Measurements from ENCODE around the gene ECHS1.
"Not testable (repeated sequence)": the region's sequence is repeated elsewhere in the genome, so short reads cannot be mapped to it uniquely, and the experiment has no call there.

The ECHS1 gene

GRCh38 chr10:133373174-133374090 lies at the start of gene ECHS1:
Gene ECHS1 (minus strand): TSS chr10:133373354. CDS start chr10:133373333, 21 bp downstream.
- DNase-seq (ENCODE audit: low read depth), result peak; percentile 46

DNA sequence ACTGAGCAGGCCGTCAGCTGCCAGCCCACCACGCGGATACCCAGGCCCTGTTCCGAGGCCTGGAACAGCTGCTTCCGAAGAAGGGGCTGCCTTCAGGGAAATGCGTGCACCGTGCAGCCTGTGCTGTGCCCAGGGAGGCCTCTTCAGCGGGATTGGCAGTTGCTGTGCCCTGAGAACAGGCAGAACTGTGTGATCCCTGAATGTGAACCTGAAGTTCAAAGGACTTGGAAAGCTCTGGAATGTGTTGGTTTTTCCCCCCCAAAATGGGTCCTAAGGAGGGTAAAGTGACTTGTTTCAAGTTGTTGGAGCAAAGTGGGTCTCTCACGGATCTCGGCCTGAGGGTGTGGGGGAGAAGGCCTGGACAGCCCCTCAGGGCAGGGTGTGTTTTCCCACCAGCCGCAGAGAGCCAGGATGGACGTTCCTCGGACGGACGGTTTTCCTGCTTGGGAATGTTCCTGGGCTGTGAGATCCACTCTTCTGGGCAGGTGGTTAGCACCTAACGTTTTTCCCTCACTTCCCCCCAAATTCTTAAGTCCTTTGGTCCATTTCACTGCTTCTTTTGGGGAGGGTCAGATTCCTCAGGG lies 49.2 kb upstream of the ECHS1 start:
- no peak for DNase-seq (ENCODE audit: low read depth)

DNA sequence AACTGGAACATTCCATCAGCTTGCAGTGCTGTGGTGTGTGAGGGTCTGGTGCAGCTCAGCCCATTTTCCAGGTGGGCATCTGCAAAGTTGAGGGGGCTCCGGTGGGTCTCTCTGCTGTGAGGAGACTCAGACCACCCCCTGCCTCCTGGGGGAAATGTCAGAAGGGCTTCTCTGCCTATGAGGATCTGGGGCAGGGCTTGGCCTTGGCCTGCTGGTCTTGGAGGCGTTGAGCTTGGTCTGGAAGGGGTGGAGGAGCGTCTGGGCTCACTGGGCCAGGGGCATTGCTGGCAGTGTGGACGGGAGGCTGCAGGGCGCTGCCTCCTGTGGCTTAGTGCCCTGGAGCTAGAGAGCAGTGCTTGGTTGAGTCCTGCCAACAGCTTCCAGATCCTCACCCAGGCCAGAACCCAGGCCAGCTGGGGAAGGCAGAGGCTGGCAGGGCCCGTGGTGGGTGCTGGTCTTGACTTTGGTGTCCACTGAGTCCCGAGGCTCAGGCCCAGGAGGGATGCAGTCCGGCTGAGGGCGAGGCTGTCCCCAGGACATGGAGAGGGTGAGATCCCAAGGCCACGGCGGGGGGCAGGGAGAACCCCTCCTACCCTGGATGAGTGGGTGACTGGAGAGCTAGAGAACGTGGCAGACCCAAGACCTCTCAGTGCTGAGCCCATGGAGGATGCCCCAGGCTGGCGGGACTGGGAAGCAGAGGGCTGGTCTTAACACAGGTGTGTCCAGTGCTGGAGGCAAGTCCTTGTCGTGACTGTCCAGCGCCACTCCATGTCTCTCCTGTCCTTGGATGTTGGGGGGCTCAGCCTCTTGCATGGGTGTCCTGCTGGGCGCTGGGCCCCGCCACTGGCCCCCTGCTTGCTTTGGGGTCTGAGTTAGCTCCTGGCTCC lies 48.4 kb upstream of the ECHS1 start:
- DNase-seq (ENCODE audit: low read depth), result no peak

GRCh38 chr10:133420579-133420978 lies 47.4 kb upstream of the ECHS1 start:
- DNase-seq (ENCODE audit: low read depth), result no peak

GRCh38 chr10:133420028-133420427 lies 46.9 kb upstream of the ECHS1 start:
- no peak for DNase-seq (ENCODE audit: low read depth)

DNA sequence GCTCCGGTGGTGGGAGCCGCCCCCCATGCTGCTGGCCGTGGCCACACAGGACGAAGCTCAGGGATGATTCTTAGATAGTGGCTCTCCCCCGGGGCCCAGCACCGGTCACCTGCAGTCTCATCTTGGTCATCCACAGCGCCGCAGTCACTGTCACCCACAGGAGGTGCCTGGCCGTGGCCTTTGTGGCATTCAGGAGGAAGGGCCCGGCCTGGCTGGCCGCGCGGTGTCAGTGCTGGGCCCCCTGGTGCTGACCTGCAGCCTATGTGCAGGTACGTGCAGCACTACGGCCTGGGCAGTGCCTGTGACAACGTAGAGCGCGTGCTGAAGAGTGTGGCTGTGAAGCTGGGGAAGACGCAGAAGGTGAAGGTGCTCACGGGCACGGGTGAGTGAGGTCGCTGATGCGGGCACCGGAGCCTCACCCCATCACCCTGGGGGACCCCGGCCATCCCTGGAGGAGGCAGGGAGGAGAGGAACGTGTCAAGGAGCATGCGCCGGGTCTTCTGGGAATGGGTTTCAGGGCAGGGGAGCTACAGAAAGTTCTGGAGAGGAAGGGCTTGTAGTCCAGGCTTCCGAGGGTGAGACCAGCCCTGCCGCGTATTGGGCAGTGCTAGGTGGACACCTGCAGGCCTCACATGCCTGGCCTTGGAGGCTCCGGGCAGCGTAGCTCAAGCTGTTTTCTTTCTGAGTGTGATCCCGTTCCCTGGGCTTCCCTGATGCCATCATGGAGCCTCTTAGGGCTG lies 46.2 kb upstream of the ECHS1 start:
- DNase-seq (ENCODE audit: low read depth), result no peak

DNA sequence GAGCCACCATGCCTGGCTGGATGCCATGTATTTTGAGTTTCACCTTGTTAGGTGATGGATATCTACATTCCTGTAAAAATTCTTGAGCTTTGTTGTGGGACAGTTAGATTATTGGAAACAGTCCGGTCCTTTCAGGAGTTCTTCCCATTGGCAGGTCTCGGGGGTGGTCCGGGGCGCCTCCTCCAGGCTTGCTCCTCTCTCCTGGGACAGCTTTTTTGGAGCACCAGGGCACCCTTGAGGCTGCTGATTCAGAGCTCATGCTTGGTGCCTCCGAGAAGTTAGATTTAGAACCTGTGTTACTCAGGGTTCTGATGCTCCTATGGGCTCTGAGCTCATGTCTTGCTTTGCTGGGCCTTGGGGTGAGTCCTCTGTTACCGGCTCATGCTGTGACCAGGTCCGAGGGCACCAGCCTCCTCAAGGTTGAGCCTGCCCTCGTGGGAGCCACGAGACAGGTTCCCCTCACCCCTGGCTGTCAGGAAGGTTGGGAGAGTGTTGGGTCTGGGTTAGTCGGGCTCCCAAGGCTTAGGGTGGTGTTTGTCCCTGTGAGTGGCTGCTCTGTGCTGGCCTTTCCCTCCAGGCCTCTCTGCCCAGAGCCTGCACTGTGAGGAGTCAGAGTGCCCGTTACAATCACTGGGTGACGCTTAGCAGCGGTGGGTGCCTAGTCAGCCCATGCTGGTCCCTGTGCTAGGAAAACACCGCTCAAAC lies 45.3 kb upstream of the ECHS1 start:
- DNase-seq (ENCODE audit: low read depth), result no peak

DNA sequence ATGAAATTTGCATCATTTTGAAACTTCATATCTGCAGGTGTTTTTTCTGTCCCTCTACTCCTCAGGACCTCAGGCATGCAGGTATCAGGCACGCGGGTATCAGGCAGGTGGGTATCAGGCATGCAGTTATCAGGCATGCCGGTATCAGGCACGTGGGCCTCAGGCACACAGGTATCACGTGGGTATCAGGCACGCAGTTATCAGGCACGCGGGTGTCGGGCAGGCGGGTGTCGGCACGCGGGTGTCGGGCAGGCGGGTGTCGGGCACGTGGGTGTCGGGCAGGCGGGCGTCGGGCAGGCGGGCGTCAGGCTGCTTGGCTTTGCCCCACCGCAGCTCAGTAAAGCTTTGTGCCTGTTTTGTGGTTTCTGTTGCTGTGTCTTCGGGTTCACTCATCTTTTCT lies 42.6 kb upstream of the ECHS1 start:
- DNase-seq (ENCODE audit: low read depth), result no peak

GRCh38 chr10:133414401-133414800 lies 41.2 kb upstream of the ECHS1 start:
- not testable (repeated sequence) for DNase-seq (ENCODE audit: low read depth)

GRCh38 chr10:133412381-133412711 lies 39.2 kb upstream of the ECHS1 start:
- DNase-seq (ENCODE audit: low read depth), result no peak

DNA sequence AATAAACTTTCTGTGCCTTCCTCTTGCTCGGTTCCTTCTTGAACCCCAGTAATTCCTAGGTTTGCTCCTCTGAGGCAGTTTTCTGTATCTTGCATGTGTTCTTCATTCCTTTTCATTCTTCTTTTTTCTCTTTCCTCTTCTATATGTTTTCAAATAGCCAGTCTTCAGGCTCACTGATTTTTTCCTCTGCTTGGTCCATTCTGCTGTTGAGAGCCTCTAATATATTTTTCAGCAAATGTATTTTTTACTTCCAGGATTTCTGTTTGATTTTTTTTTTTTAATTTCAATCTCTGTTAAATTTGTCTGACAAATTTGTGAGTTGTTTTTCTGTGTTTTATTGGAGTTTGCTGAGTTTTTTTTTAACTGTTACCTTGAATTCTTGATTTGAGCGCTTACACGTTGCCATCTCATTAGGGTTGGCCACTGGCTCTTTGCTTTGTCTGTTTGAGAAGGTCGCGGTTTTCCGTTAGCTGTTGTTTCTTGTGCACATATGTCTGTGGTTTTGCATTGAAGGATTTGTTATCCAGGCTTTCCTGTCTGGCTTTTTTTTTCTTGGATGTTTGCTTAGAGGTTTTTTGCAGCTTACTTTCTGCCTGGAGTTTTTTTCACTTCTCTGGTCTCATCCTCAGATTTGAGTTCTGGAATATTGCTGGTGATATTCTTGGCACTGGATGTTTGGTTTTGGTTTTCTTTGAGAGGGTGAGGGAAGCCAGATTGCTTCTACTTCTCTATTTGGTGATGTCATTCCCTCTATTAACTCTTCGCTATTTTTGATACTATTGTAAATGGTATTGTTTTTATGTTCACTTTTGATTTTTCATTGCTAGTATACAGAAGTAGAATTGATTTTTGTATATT lies 38.6 kb upstream of the ECHS1 start:
- DNase-seq (ENCODE audit: low read depth), result no peak

- no peak for DNase-seq (ENCODE audit: low read depth)
Measured at GRCh38 chr10:133405844-133406527, 32.8 kb upstream of the ECHS1 start.

- DNase-seq (ENCODE audit: low read depth), result no peak
Measured at GRCh38 chr10:133405272-133405671, 32.1 kb upstream of the ECHS1 start.

DNA sequence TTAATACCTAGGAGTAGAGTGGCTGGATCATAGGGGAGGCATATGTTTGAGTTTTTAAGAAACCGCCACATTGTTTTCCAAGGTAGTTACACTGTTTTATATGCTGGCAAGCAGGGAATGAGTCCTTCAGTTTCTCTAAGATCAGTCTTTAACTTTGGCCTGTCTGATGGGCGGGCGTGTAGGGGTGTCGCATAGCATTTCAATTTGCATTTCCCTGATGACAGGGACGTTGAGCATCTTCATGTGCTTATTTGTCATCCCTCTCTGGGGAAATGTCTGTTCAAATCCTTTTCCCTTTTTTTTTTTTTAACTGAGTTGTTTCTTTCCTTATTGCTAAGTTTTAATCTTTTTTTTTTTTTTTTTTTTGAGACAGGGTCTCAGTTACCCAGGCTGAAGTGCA lies 30.6 kb upstream of the ECHS1 start:
- DNase-seq (ENCODE audit: low read depth), result no peak

DNA sequence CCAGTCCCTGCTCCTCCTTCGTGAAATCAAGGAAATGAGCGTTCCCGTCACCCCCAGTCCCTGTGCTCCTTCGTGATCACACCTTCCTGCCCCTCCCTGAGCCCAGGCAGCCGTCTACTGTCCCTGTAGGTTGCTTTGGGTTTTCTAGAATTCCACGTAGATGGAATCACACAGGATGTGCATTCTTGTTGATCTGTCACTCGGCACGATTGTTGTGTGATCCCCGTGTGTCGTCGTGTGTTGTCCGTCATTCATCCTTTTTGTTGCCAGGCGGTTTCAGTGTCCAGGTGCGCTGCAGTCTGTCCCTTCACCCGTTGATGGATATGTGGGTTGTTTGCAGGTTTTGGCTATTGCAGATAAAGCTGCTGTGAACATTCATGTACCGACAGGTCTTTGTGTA lies 30.2 kb upstream of the ECHS1 start:
- DNase-seq (ENCODE audit: low read depth), result no peak

DNA sequence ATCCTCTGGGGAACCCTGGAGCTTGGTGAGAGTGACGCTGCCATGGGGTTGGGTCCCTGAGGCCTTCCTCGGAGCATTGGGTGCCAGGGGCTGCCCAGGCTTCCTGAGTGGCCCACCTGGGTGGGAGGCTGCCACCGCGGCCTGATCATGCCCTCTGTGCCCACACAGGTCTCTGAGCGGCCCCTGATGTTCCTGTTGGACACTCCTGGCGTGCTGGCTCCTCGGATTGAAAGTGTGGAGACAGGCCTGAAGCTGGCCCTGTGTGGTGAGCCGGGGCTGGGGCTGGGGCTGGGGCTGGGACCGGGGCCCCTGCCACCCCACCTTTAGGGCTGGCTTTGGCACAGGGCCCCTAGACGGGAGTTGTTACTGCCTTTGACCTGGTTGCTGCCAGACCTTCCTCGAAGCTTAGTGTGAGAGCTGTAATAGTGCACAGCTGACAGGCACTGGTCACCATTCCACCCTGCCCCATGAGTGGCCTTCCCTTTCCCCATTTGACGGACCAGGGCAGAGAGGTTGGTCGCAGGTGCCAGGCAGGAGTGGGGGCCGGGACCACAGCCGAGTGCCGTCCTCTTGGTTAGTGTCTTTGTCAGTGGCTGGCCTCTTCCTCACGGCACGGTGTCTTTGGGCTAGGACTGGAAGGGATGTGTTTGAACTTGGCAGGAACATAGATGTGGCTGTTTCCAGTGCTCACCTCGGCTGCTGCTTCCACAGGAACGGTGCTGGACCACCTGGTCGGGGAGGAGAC lies 29.0 kb upstream of the ECHS1 start:
- DNase-seq (ENCODE audit: low read depth), result no peak

DNA sequence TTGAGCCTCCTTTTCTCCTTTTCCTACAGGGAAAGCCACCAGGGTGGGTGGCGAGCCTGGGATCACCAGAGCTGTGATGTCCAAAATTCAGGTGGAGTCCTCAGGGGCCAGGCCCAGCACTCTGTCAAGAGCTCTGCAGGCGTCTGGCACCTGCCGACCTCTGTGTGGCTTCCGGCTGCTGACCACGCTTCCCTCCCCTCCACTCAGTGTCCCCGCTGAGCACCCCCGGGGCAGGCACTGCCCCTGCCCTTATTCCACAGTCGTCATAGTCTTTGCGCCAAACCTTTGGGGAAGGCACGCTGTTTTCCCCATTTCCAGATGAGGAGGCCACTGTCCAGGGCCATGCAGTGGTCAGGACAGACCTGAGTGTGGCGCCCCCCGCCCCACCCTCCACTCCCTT lies 28.3 kb upstream of the ECHS1 start:
- DNase-seq (ENCODE audit: low read depth), result no peak

DNA sequence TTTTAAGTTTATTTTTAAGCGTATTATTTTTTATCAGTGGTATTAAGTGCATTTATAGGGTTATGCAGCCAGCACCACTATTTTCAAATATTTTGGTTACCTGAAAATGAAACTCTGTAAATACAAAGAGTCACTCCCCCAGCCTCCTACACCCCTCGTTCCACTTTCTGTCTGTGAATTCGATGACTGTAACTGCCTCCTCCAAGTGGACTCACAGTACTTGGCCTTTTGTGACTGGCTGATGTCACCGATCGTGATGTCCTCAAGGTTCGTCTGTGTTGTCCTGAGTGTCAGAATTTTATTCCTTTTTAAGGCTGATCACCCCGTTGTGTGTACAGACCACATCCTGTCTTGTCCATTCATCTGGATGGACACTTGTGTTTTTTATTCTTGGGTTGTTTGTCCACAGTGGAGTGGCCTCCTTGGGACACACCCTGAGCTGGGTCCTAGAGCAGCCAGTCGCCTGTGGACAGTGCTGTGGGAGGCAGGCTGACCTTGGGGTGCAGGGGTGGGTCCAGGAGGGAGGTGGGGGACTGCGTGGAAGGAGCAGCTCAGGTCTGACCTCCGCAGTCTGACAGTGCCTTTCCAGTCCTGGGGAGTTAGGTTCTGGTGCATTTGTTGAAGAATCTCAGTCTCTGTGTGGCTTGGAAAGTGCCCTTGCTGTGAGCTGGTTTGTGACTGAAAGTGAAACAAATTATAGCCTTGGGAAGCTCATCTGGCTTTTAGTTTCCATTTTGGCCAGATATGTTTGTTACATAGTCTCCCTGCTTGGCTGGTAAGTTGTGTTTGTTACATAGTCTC lies 27.7 kb upstream of the ECHS1 start:
- DNase-seq (ENCODE audit: low read depth), result no peak

Measured in HS-5 (cell line).